Neural progenitor cell (in vitro differentiated cells): ENCODE data around the gene ACTA1. TPM values are rescaled to one million over a fixed set of nuclear protein-coding genes. Genes with fewer than 3 reads are reported as not detected.

Experiments used
- DNase-seq: peaks from one replicate; pipeline ENCODE4 v3.0.0-alpha.2; 2016; ENCODE audit warnings: low spot score
- H2AFZ ChIP-seq: fragments of 200-600 bp; sonication (generic); replicated peaks from 2 replicates; pipeline ENCODE4 v1.6.1; 2016; ENCODE audit warnings: antibody characterized with exemption
- H3F3A ChIP-seq: fragments of 200-600 bp; sonication (generic); 2 replicates; pipeline ENCODE4 v1.6.1; 2016; ENCODE audit warnings: antibody characterized with exemption, low read depth
- H3K27ac ChIP-seq: fragments of 200-600 bp; sonication (generic); 2 replicates; pipeline ENCODE4 v1.5.1; 2016; ENCODE audit warnings: mild to moderate bottlenecking
- H3K27me3 ChIP-seq: fragments of 200-600 bp; sonication (generic); 2 replicates; pipeline ENCODE4 v1.6.1; 2016; ENCODE audit warnings: mild to moderate bottlenecking, moderate library complexity
- H3K36me3 ChIP-seq: fragments of 200-600 bp; sonication (generic); 2 replicates; pipeline ENCODE4 v1.5.1; 2016
- H3K4me1 ChIP-seq: fragments of 200-600 bp; sonication (generic); 2 replicates; pipeline ENCODE4 v1.6.1; 2016; ENCODE audit warnings: mixed run types
- H3K4me2 ChIP-seq: fragments of 200-600 bp; sonication (generic); 2 replicates; pipeline ENCODE4 v1.6.1; 2016
- H3K4me3 ChIP-seq: fragments of 200-600 bp; sonication (generic); 2 replicates; pipeline ENCODE4 v1.5.1; 2016
- H3K79me2 ChIP-seq: fragments of 200-600 bp; sonication (generic); 2 replicates; pipeline ENCODE4 v1.6.1; 2016; ENCODE audit warnings: low read depth
- H3K9ac ChIP-seq: fragments of 200-600 bp; sonication (generic); 2 replicates; pipeline ENCODE4 v1.6.1; 2016
- H3K9me3 ChIP-seq: fragments of 200-600 bp; sonication (generic); 2 replicates; pipeline ENCODE4 v1.5.1; 2016; ENCODE audit warnings: low read depth
- H4K20me1 ChIP-seq: fragments of 200-600 bp; sonication (generic); 2 replicates; pipeline ENCODE4 v1.6.1; 2016; ENCODE audit warnings: low read depth
- H3K27ac Mint-ChIP-seq: 3 replicates; pipeline ENCODE4 v1.8.0; 2021; ENCODE audit warnings: mixed read lengths
- H3K27me3 Mint-ChIP-seq: 2 replicates; pipeline ENCODE4 v1.8.0; 2022; ENCODE audit warnings: low read depth, mild to moderate bottlenecking, inconsistent platforms, moderate library complexity, mixed read lengths; ENCODE audit not compliant: insufficient read depth
- H3K36me3 Mint-ChIP-seq: 3 replicates; pipeline ENCODE4 v1.8.0; 2021; ENCODE audit warnings: mixed read lengths
- H3K4me1 Mint-ChIP-seq: 3 replicates; pipeline ENCODE4 v1.8.0; 2021; ENCODE audit warnings: mixed read lengths
- H3K4me3 Mint-ChIP-seq: 3 replicates; pipeline ENCODE4 v1.8.0; 2021; ENCODE audit warnings: mild to moderate bottlenecking, moderate library complexity, mixed read lengths
- H3K9me3 Mint-ChIP-seq: 3 replicates; pipeline ENCODE4 v1.8.0; 2020; ENCODE audit warnings: mixed read lengths
- CTCF ChIP-seq: fragments of 200-600 bp; sonication (generic); IDR thresholded peaks from 2 replicates; pipeline ENCODE4 v1.5.1; 2017; ENCODE audit warnings: antibody characterized with exemption, mild to moderate bottlenecking
- EZH2 ChIP-seq: fragments of 200-600 bp; sonication (generic); IDR thresholded peaks from 2 replicates; pipeline ENCODE4 v1.6.1; 2017; ENCODE audit warnings: antibody characterized with exemption, mild to moderate bottlenecking, moderate library complexity
- EZH2phosphoT487 ChIP-seq: fragments of 200-600 bp; sonication (generic); IDR thresholded peaks from 2 replicates; pipeline ENCODE4 v1.6.1; 2017; ENCODE audit warnings: antibody characterized with exemption
- total RNA-seq: library from RNA; depleted of rRNA; stranded (reverse); fragments of >200 nt; gene quantifications from 2 replicates; pipeline ENCODE4 v1.2.3, GENCODE V29; 2015; ENCODE audit warnings: low replicate concordance

Gene ACTA1
- total RNA-seq = 1.2 and 2.6 TPM in 2 replicates

GRCh38 chr1:229434005-229434640 lies at the start of gene ACTA1:
Gene ACTA1 (minus strand): TSS chr1:229434094. CDS start chr1:229433115, 979 bp downstream.
- DNase-seq = peak; percentile 78
- H3K4me1 ChIP-seq = peaks cover 3% of the 10 kb centered on the region
- H3K27ac ChIP-seq = no peak within 1 kb of the TSS
- H4K20me1 ChIP-seq = peaks cover 29% of the 10 kb centered on the region
- peak; percentile 61 for TF ChIP-seq EZH2
- TF ChIP-seq CTCF = no peak
- H3K9me3 ChIP-seq = no peaks in the 10 kb centered on the region
- peak within 1 kb of the TSS; percentile 80 for H2AFZ ChIP-seq
- H3K4me3 Mint-ChIP-seq = peak within 1 kb of the TSS; percentile 79
- H3K4me2 ChIP-seq = peak within 1 kb of the TSS; percentile 92
- peaks cover 7% of the 10 kb centered on the region for H3F3A ChIP-seq
- H3K4me1 Mint-ChIP-seq = peaks cover 14% of the 10 kb centered on the region
- peaks cover 6% of the 10 kb centered on the region for H3K9me3 Mint-ChIP-seq
- H3K27ac Mint-ChIP-seq = no peak within 1 kb of the TSS
- H3K27me3 Mint-ChIP-seq = peaks cover 38% of the 10 kb centered on the region
- H3K9ac ChIP-seq = no peak within 1 kb of the TSS
- H3K4me3 ChIP-seq = peak within 1 kb of the TSS; percentile 56
- peaks cover 68% of the 10 kb centered on the region for H3K27me3 ChIP-seq
- H3K36me3 ChIP-seq = no peaks in the 10 kb centered on the region
- no peaks in the 10 kb centered on the region for H3K79me2 ChIP-seq
- H3K36me3 Mint-ChIP-seq = peaks cover 2% of the 10 kb centered on the region

GRCh38 chr1:229482511-229482910 lies 48.6 kb upstream of the ACTA1 start:
- no peaks in the 10 kb centered on the region for H3F3A ChIP-seq

GRCh38 chr1:229480495-229480894 lies 46.6 kb upstream of the ACTA1 start:
- no peaks in the 10 kb centered on the region for H3K9me3 ChIP-seq
- peaks cover 2% of the 10 kb centered on the region for H4K20me1 ChIP-seq
- H3K4me1 Mint-ChIP-seq = peaks cover 3% of the 10 kb centered on the region
- no peak overlapping the region for H3K9ac ChIP-seq
- DNase-seq = no peak
- H3K79me2 ChIP-seq = peaks cover 4% of the 10 kb centered on the region
- H3K27ac Mint-ChIP-seq = no peak overlapping the region
- peaks cover 3% of the 10 kb centered on the region for H3K36me3 ChIP-seq
- H3K4me3 Mint-ChIP-seq = no peak overlapping the region
- H3K4me3 ChIP-seq = no peak overlapping the region
- H3K4me2 ChIP-seq = no peak overlapping the region
- no peaks in the 10 kb centered on the region for H3K27me3 ChIP-seq
- no peak overlapping the region for H3K27ac ChIP-seq
- H3K4me1 ChIP-seq = no peaks in the 10 kb centered on the region
- TF ChIP-seq EZH2 = no peak
- no peak for TF ChIP-seq CTCF
- no peak for TF ChIP-seq EZH2phosphoT487
- H3K9me3 Mint-ChIP-seq = no peaks in the 10 kb centered on the region
- no peaks in the 10 kb centered on the region for H3K27me3 Mint-ChIP-seq
- peaks cover 21% of the 10 kb centered on the region for H3K36me3 Mint-ChIP-seq
- H3F3A ChIP-seq = no peaks in the 10 kb centered on the region
- H2AFZ ChIP-seq = no peak overlapping the region

More at GRCh38 chr1:229482511-229482910, 48.6 kb upstream of the ACTA1 start:
- Histone ChIP-seq H4K20me1 (peaks cover 2% of the 10 kb centered on the region), H3K27me3 (no peaks in the 10 kb centered on the region), H3K4me2 (no peak overlapping the region), H3K4me1 (no peaks in the 10 kb centered on the region), H3K79me2 (peaks cover 4% of the 10 kb centered on the region), H2AFZ (no peak overlapping the region), H3K9me3 (no peaks in the 10 kb centered on the region), H3K36me3 (peaks cover 3% of the 10 kb centered on the region), H3K9ac (no peak overlapping the region), H3K4me3 (no peak overlapping the region), H3K27ac (no peak overlapping the region)
- peaks cover 21% of the 10 kb centered on the region for H3K36me3 Mint-ChIP-seq
- no peak overlapping the region for H3K27ac Mint-ChIP-seq
- peaks cover 3% of the 10 kb centered on the region for H3K4me1 Mint-ChIP-seq
- H3K27me3 Mint-ChIP-seq = no peaks in the 10 kb centered on the region
- no peaks in the 10 kb centered on the region for H3K9me3 Mint-ChIP-seq
- DNase-seq = no peak
- no peak overlapping the region for H3K4me3 Mint-ChIP-seq
- TF ChIP-seq EZH2 (no peak), EZH2phosphoT487 (no peak), CTCF (no peak)
